LNCaP clone FGC (cell line): ENCODE results near the gene CCSER1.

Source experiments
- DNase-seq: peaks from one replicate; pipeline ENCODE4 v3.0.0-alpha.2; 2011; ENCODE audit warnings: low read depth
- H3K4me3 ChIP-seq: 2 replicates; pipeline ENCODE4 v1.5.1; 2011; ENCODE audit warnings: mild to moderate bottlenecking, low read depth, low read length, control low read depth
- TF ChIP-seq, protein P1 (sequence below): IDR thresholded peaks from 2 replicates; pipeline ENCODE4 v1.5.1; 2012; ENCODE audit warnings: mild to moderate bottlenecking; ENCODE audit not compliant: control insufficient read depth, insufficient read depth; ENCODE audit errors: extremely low read depth

The CCSER1 gene

DNA sequence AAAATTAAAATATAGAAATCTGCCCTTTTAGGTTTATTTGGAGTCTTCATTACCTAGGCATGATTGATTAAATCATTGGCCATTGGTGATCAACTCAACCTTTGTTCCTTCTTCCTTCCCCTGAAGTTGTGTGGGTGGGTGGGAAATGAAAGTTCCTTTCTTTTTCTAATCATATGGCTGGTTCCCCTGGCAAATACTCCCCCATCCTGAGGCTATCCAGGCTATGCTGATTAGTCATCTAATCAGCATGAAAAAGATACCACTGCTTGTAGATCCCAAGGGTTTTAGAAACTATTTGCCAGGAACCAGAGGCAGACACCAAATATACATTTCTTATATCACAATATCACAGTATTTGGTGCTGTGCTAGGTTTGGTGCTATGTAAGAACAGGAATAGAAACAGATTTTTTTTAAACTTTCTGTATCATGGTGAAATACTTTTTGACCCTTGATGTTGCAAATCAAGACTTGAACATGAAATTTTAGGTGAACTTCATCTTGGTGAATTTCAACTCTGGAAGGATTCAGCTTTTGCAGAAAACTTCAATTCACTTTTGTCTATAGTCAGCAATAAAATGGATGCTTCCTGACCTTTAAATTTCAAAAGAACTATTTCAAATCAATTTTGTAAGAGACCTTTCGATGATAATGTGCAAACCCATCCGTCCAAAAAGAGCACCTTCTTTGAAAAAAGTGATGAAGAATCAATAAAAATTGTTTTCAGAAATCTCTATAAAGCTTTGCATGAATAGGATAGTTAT is 71.1 kb downstream of the CCSER1 start:
- TF ChIP-seq, protein P1, sequence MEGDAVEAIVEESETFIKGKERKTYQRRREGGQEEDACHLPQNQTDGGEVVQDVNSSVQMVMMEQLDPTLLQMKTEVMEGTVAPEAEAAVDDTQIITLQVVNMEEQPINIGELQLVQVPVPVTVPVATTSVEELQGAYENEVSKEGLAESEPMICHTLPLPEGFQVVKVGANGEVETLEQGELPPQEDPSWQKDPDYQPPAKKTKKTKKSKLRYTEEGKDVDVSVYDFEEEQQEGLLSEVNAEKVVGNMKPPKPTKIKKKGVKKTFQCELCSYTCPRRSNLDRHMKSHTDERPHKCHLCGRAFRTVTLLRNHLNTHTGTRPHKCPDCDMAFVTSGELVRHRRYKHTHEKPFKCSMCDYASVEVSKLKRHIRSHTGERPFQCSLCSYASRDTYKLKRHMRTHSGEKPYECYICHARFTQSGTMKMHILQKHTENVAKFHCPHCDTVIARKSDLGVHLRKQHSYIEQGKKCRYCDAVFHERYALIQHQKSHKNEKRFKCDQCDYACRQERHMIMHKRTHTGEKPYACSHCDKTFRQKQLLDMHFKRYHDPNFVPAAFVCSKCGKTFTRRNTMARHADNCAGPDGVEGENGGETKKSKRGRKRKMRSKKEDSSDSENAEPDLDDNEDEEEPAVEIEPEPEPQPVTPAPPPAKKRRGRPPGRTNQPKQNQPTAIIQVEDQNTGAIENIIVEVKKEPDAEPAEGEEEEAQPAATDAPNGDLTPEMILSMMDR, result no peak
- no peak for DNase-seq
- H3K4me3 ChIP-seq, result no peak overlapping the region

DNA sequence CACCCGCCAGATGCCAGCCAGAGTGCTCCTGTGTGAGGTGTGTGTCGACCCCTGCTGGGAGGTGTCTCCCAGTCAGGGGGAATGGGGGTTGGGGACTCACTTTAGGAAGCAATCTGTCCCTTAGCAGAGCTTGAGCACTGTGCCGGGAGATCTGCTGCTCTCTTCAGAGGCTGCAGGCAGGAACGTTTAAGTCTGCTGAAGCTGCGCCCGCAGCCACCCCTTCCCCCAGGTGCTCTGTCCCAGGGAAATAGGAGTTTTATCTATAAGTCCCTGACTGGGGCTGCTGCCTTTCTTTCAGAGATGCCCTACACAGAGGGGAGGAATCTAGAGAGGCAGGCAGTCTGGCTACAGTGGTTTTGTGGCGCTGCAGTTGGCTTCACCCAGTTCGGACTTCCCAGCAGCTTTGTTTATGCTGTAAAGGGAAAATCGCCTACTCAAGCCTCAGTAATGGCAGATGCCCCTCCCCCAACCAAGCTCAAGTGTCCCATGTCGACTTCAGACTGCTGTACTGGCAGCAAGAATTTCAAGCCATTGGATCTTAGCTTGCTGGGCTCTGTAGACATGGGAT is 80.8 kb downstream of the CCSER1 start:
- H3K4me3 ChIP-seq, result no peak overlapping the region
- DNase-seq, result no peak
- TF ChIP-seq, protein P1, result no peak

DNA sequence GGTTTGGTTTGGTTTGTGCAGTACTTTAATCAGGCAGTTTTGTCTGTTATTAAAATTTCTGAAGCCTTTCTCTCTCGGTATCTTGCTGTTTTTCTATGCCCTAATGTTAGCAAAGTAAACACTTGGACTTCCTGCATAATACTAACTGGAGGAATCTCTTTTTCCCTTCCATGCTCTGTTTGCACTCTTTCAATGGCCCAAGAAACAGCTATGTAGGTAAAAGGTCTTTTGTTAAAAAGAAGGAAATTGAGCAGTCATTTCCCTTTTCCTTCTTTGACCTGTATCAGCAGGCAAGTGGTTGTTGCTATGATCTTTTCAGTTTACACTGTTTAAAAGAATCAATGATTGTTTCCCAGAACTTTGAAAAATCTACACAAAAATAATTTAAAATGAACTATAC is 82.7 kb downstream of the CCSER1 start:
- H3K4me3 ChIP-seq, result no peak overlapping the region
- DNase-seq, result no peak
- TF ChIP-seq, protein P1, result no peak

DNA sequence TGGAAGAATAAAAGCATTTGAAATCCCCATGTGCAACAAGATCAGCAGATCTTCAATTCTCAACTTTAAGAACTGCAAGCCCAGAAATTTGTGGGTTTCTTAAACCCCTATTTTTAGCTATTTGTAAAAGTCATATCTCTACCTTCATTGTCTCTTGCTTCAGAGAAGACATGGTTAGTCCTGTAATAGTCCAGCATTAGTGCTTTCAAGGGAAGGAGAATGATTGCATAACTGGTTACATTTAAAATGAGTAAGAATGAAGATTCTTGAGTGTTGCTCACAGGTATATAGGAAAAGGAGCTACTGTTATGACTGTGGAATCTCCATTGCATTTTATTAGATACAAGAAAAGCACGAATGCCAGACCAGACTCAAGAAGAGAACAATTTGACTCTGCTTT is 84.0 kb downstream of the CCSER1 start:
- H3K4me3 ChIP-seq, result no peak overlapping the region
- TF ChIP-seq, protein P1, result no peak
- no peak for DNase-seq

DNA sequence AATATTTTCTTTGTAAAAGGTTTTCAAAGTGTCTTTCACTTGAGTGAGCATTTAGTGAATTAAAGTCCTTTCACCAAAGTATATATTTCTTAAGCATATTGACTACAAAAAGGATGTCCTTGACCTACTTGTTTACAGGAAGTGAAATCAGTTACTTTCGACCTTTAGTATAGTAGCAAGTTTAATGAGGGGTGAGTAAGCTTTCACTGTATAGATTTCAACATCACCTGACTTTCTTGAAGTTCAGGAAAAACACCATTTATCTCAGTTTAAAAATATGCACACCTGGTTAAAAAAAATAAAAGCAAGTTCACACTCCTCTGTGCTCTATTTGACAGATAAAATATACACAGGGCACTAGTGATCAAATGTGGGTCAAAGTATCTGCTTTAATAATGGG is 88.1 kb downstream of the CCSER1 start:
- DNase-seq, result no peak
- no peak overlapping the region for H3K4me3 ChIP-seq
- TF ChIP-seq, protein P1, result no peak

DNA sequence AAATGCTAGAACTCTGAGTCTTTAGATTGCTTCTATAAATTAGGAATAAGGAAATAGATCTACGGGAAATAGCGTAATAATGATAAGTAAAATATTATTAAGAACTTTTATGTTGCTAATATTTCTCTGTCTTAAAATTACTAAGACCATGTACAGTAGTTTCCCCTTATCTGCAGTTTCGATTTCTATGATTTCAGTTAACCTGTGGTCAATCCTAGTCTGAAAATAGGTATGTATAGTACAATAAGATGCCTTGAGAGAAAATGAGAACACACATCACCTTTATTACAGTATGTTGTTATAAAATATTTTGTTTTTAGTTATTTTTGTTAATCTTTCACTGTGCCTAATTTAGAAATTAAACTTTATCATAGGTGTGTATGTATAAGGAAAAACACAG is 92.6 kb downstream of the CCSER1 start:
- no peak for DNase-seq
- TF ChIP-seq, protein P1, result no peak
- H3K4me3 ChIP-seq, result no peak overlapping the region

DNA sequence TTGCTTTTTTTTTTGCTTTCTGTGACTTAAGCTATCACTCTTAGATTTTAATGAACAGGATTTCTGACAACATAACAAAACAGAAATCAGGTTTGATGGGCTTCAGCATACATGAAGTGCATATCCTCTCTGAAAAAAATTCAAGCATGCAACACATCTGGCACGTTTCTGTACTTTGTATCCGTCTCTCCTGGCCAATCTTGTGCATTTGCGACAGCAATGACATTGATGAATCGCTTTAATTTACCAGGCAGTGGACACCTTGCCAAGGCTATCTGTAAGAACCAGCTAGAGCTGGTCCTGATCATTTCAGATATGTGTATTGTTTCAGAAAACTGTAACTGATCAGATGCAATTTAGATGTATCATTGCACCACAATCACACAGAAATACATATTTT is 93.3 kb downstream of the CCSER1 start:
- TF ChIP-seq, protein P1, result no peak
- no peak for DNase-seq
- H3K4me3 ChIP-seq, result no peak overlapping the region
